ENCODE results near the gene PLCB1. TPM values are rescaled to one million over a fixed set of nuclear protein-coding genes. Genes with fewer than 3 reads are reported as not detected.

PLCB1 gene
- polyA plus RNA-seq, 1 donor (not counting 4 experiments of a cell fraction or from before 2014, with no cell fraction given), result 0.37 TPM

- Histone ChIP-seq H3K9me1 (ENCODE audit: control insufficient read depth, extremely low read depth, insufficient read depth, low read length) (no peaks in the 10 kb centered on the region), H3K27me3 (ENCODE audit: control insufficient read depth, extremely low read depth, insufficient read depth, low read length) (no peaks in the 10 kb centered on the region), H3K36me3 (ENCODE audit: control insufficient read depth in 2 of 2, extremely low read depth in 1 of 2, insufficient read depth in 2 of 2, low read length in 2 of 2) (no peaks in the 10 kb centered on the region), H3K9me3 (ENCODE audit: control insufficient read depth, low read depth, low read length) (no peaks in the 10 kb centered on the region), H3K27ac (ENCODE audit: control insufficient read depth, insufficient read depth, low read length) (no peak overlapping the region), H3K9ac (ENCODE audit: control insufficient read depth, extremely low read depth, insufficient read depth, low read length) (no peak overlapping the region), H3K79me2 (ENCODE audit: control insufficient read depth, insufficient read depth, low read length) (no peaks in the 10 kb centered on the region), H3K4me3 (ENCODE audit: control insufficient read depth in 2 of 3, extremely low read depth in 1 of 3, insufficient read depth in 2 of 3, low read depth in 1 of 3, low read length in 3 of 3) (no peak overlapping the region), H3K4me1 (ENCODE audit: control insufficient read depth, extremely low read depth, insufficient read depth, low read length) (no peaks in the 10 kb centered on the region), H4K20me1 (ENCODE audit: control insufficient read depth, extremely low read depth, insufficient read depth, low read length) (no peaks in the 10 kb centered on the region), H2AFZ (ENCODE audit: control insufficient read depth, low read length) (no peak overlapping the region), H3K4me2 (ENCODE audit: control insufficient read depth, extremely low read depth, insufficient read depth, low read depth, low read length) (no peak overlapping the region)
- no peak for TF ChIP-seq CTCF (optimal IDR thresholded peaks at IDR 0.05 in 1 of 3, IDR thresholded peaks at IDR 0.05 in 1 of 3, conservative IDR thresholded peaks at IDR 0.05 in 1 of 3; ENCODE audit: extremely low read depth in 1 of 3, insufficient read depth in 2 of 3, low read length in 3 of 3)
- no peak for TF ChIP-seq EZH2 (IDR thresholded peaks at IDR 0.05; ENCODE audit: low read length)
- dilution Hi-C loops (cut with MboI; ENCODE audit: extremely low pct_ligation_motif_present, low sequenced_read_pairs), result no loop called here
- DNase-seq (ENCODE audit: low read depth, low spot score) (no peak), FAIRE-seq (no peak)
Observed at GRCh38 chr20:8117636-8118035, 14.4 kb upstream of the PLCB1 start.

GRCh38 chr20:8118039-8118438 is 14.0 kb upstream of the PLCB1 start:
- no peaks in the 10 kb centered on the region for H4K20me1 ChIP-seq (ENCODE audit: control insufficient read depth, extremely low read depth, insufficient read depth, low read length)
- dilution Hi-C loops (cut with MboI; ENCODE audit: extremely low pct_ligation_motif_present, low sequenced_read_pairs), result no loop called here
- FAIRE-seq (no peak), DNase-seq (ENCODE audit: low read depth, low spot score) (no peak)
- H3K4me2 ChIP-seq (ENCODE audit: control insufficient read depth, extremely low read depth, insufficient read depth, low read depth, low read length), result no peak overlapping the region
- H3K27me3 ChIP-seq (ENCODE audit: control insufficient read depth, extremely low read depth, insufficient read depth, low read length), result no peaks in the 10 kb centered on the region
- no peaks in the 10 kb centered on the region for H3K79me2 ChIP-seq (ENCODE audit: control insufficient read depth, insufficient read depth, low read length)
- H2AFZ ChIP-seq (ENCODE audit: control insufficient read depth, low read length), result no peak overlapping the region
- no peak overlapping the region for H3K27ac ChIP-seq (ENCODE audit: control insufficient read depth, insufficient read depth, low read length)
- no peak overlapping the region for H3K4me3 ChIP-seq (ENCODE audit: control insufficient read depth in 2 of 3, extremely low read depth in 1 of 3, insufficient read depth in 2 of 3, low read depth in 1 of 3, low read length in 3 of 3)
- no peak overlapping the region for H3K9ac ChIP-seq (ENCODE audit: control insufficient read depth, extremely low read depth, insufficient read depth, low read length)
- H3K4me1 ChIP-seq (ENCODE audit: control insufficient read depth, extremely low read depth, insufficient read depth, low read length), result no peaks in the 10 kb centered on the region
- no peaks in the 10 kb centered on the region for H3K9me3 ChIP-seq (ENCODE audit: control insufficient read depth, low read depth, low read length)
- no peaks in the 10 kb centered on the region for H3K36me3 ChIP-seq (ENCODE audit: control insufficient read depth in 2 of 2, extremely low read depth in 1 of 2, insufficient read depth in 2 of 2, low read length in 2 of 2)
- no peaks in the 10 kb centered on the region for H3K9me1 ChIP-seq (ENCODE audit: control insufficient read depth, extremely low read depth, insufficient read depth, low read length)
- TF ChIP-seq EZH2 (IDR thresholded peaks at IDR 0.05; ENCODE audit: low read length), result no peak
- TF ChIP-seq CTCF (optimal IDR thresholded peaks at IDR 0.05 in 1 of 3, IDR thresholded peaks at IDR 0.05 in 1 of 3, conservative IDR thresholded peaks at IDR 0.05 in 1 of 3; ENCODE audit: extremely low read depth in 1 of 3, insufficient read depth in 2 of 3, low read length in 3 of 3), result no peak

All from keratinocyte (primary cell).